NCI-H1092 treated with DMSO at 0.1 percent for 48 hours (cell line): ENCODE results near the gene FAM185A.
"Not testable (repeated sequence)": the region's sequence is repeated elsewhere in the genome, so short reads cannot be mapped to it uniquely, and the experiment has no call there.

Experiments
- DNase-seq: peaks from one replicate; lab custom pipeline; 2025; lab: John Stamatoyannopoulos, UW

The FAM185A gene

DNA sequence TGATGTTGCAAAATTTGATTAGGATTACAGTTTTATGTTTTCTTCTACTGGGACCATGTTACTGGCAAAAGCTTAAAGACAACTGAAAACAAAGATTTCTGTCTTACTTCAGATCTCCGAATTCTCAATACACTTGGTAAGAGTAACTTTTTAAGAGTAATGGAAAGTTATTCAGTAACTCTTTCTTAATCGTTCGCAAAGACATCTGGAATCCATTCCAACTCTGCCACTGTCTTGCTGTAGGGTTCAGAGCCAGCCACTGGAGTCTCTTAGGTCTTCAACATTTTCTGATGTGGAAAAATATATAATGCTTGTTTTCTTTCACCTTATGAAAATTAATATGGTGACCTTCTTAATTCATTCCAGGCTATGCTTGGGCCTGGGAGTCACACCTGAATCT is 29.9 kb downstream of the FAM185A start:
- not testable (repeated sequence) for DNase-seq

DNA sequence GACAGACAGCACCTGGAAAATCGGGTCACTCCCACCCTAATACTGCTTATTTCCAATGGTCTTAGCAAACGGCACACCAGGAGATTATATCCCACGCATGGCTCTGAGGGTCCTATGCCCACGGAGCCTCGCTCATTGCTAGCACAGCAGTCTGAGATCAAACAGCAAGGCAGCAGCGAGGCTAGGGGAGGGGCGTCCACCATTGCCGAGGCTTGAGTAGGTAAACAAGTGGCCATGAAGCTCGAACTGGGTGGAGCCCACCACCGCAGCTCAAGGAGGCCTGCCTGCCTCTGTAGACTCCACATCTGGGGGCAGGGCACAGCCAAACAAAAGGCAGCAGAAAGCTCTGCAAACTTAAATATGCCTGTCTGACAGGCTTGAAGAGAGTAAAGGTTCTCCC is 32.1 kb downstream of the FAM185A start:
- not testable (repeated sequence) for DNase-seq

DNA sequence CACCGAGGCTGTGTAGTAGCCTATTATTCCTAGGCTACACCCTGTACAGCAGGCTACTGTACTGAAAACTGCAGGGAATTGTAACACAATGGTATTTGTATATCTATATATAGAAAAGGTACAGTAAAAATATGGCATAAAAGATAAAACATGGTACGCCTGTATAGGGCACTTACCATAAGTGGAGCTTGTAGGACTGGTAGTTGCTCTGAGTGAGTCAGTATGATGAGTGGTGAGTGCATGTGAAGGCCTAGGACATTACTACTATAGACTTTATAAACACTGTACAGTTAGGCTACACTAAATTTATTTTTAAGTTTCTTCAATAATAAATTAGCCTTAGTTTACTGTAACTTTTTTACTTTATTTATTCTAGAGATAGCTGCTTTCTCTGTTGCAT is 40.0 kb downstream of the FAM185A start:
- DNase-seq: not testable (repeated sequence)

DNA sequence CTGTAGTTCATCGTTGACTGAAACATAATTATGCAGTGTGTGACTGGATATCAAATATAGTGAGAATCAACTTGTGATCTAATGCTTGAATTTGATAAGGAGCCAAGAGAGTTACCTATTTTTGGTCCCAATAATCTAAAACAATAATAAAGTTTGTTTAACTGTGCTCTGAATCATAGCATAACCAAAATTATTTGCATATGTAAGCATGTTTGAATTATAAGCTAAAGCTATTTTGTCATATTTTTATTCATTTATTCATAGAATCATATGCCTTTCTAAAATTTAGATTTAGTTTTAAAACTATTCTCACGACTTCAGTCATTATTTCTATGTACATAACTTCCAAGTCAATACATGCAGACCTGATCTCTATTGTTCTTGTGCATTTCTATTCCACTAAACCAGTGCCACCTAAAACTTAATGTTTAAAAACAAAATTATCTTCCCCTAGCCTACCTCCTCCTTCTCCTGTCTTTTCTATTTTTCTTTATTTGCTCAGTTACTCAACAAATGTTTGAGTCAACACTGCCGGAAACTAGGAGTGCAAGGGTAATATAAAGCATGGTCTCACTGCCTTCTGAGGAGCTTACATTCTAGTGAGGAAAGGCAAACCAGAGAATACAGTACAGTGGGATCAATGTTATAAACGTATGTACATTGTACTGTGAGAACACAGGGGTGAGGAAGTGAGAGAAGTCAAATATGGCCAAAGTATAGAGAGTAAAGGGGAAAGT is 41.7 kb downstream of the FAM185A start:
- not testable (repeated sequence) for DNase-seq

DNA sequence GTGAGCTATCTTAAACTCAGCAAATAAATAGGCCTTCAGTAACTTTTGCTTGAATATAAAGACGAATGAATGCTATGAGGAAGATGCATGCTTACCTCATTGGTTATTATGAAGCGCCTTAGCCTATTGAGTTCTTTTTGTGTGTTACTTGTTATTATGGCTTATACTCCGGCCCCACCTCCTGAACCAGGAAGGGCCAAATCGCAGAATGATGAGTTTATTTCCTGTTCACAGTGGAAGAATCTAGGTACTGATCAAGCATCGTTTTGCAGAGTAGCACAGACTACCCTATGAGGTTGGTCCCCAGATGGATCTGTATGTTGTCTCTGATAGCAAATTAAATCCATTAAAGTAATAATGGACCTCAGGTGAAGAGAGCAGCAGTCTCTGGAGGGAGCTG is 42.6 kb downstream of the FAM185A start:
- not testable (repeated sequence) for DNase-seq

DNA sequence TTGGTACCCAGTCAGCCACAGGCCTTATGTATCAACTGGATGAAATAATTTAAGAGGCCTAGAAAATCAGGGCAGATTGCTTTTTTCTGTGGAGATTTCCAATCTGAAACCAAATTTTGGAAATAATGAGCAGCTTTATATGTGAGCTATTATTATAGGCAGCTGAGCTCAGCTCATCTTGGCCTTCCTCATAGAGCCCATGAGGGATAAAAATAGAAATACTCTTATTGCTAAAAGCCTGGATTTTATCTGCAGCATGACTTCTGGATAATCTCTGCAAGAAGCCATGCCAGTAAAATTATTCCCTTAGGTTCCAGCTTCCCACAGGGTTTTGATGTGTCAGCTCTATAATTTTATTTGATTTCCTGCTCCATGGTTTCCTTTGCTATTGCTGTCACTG is 43.0 kb downstream of the FAM185A start:
- DNase-seq: not testable (repeated sequence)

DNA sequence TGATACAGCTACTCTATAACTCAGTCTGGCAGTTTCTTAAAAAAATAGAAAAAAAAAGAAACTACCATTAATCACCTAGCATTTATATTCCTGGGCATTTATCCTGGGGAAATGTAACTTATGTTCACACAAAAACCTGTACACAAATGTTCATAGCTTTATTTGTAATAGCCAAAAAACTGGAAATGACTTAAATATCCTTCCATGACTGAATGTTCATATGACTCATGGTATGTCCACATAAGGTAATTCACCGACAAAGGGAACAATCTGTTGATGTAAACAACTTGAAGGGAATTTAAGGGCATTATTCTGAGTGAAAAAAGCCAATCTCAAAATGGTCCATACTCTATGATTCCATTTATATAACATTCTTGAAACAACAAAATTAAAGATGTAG is 45.8 kb downstream of the FAM185A start:
- DNase-seq: not testable (repeated sequence)

DNA sequence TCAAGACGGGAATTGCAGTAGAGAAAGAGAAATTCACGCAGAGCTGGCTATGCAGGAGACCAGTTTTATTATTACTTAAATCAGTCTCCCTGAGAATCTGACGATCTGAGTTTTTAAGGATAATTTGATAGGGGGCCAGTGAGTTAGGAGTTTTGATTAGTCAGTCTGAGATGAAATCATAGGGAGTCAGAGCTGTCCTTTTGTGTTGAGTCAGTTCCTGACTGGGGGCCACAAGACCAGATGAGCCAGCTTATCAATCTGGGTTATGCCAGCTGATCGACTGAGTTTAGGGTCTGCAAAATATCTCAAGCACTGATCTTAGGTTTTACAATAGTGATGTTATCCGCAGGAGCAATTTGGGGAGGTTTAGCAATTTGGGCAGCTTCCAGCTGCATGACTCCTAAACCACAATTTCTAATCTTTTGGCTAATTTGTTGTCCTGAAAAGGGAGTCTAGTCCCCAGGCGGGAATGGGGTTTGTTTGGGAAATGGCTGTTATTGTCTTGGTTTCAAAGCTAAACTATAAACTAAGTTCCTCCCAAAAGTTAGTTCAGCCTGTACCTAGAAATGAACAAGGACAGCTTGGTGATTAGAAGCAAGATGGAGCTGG is 47.3 kb downstream of the FAM185A start:
- not testable (repeated sequence) for DNase-seq

DNA sequence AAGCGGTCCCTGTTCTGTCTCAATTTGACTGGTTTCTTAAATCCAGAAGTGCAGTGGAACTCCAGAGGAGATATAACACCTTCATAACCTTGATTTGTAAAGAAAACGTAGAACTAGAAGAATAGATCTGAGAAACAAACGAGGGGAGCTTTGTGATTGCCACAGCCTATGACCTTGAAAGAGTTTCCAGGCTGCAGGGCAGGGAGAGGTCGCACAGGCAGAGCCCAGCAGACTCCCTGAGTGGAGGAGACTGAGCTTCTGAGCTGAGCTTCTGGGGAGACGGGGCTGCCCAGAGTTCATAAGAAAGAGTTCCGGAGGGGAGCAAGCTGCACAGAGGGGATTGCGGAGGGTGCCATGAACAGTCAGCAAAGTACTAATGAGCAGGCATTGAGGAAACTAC is 57.8 kb downstream of the FAM185A start:
- no peak for DNase-seq

DNA sequence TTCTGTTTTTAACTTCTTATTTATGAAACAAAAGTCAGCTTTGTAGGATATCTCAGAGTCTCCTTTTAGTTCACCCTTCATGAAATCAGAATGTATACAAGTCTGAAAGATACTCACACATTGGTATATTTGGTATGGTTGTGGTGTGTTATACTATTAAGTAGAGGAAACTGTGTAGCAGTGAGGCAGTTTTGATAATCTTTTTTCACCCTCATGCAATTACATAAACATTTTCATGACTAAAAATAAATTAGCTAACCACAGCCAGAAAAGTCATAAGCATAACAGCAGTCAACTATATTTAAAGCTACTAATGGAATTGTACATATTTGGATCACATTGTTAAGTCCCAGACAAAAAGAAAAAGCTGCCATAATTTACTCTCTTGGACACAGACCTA is 62.1 kb downstream of the FAM185A start:
- DNase-seq: no peak

DNA sequence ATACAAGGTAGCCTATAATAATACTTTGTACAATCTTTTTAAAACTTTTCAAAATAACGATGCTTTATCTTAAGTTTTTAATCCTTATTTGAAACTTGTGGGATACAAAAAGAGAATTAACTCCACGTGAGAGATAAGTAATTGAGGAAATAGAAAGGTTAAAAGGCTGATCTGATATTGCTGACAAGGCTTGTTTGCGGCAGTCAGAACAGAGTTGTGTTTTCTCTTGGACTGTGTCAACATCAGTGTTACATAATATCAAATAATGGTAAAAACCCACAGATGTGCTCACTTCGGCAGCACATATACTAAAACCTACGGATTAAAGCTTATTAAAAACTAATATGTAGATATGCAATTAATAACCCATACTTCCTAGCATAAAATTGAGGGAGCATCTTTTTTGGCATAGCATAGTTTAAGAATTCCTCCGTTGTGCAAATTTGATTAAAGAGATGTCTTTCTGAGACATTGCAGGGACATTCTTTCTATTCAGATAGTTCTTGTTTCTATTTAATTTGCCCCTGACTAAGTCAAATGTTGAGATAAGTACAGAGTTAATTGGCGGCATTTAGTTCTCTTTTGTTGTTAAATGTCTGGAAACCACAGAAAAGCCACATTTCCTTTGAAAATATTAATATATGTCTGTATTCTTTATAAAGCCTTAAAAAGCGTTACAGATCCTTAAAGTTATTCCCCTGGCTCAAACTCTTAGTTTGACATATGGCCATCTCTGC is 63.3 kb downstream of the FAM185A start:
- DNase-seq: no peak

DNA sequence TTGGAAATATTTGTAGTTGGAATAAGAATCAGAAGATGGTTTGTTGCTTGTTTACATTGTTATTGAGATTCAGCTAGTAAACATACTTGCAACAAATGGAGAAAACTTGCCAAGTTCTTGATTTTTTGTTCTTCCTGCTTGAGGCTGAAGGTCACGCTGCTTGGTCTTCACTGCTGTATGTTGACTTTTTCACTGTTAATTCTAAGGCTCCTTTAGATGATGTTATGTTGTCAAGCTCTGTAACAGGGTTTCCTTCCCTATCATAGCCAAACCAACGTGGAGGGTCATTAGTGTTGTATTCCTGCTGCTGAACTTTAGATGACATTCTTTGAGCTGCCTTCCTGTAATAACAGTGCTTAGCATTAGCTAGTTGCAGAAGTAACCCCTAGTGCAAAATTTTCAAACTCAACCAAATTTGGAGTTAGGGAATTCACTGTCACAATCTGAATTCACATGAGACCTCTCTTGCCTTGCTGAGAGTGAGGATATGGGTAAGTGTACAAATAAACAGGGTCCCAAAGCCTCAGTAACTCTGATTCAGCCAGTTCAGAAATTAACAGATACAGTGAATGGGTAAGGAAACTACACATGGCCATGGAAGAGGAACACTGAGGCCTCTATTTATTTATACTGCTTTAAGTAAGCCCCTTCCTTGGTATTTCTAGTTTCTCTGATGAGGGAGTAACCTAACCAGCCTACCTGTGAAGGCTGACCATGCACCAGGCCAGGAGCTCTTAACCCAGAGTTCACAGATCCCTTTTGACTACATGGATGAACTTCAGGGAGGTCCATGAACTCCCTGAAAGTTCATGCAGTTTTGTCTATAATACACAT is 64.6 kb downstream of the FAM185A start:
- no peak for DNase-seq

DNA sequence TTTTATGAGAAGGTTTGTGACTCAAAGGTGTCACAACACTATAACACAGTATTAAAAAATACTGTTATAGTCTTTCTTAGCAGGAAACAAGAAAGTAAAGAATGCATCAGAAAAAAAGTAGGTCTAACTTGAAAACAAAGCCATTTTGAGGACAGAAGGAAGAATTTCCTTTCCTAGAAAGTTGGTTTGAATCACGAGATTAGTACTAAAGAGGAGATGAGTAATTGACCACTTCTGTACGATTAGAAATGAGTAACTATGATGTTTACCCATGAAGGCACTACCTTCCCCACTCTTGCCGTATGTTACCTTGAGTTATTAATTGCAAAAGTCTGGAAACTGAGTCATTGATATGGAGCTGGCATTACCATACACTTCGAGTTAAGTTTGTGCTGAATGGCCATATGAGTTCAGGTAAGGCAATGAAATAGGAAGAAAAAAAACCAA is 65.2 kb downstream of the FAM185A start:
- DNase-seq: no peak

DNA sequence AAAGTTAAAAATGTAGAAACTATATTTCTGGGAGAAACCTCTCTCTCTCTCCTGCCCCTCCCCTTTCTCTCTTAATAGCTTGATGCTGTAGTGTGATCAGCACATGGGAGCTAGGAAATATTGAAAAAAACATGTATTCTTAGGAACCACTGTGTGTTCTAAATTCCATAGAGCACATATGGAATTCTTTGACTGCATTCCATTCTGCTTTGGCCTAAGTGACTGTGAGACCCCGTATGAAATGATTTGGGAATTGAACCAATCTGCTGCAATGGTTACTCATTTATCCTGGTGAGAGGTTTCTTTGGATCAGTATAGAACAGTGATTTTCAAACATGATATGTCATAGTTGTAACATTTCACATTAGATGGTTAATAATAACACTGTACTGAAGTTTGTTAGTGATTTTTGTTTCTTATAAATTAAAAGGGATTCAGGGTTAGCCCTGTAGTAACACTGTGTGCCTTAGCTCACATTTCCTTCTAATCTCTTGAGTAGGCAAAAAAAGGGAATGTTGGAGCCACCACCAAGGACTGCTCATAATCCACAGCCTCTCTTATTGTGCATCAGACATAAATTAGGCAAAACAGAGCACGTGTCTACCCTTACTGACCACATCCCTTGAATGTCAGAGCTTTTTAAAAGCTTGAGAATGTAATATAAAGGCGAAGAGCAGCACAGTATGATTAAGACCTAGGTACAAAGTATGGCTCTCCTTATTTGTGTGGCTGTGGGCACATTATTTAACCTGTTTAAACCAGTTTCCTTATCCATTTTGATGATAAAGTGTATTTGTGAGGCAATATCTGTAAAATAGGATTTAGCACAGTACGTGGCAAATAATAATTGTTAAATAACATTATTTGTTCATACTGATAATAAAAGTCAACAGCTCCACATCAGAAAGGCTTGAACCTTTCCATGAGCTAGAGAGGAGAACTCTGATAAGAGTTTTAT is 69.1 kb downstream of the FAM185A start:
- DNase-seq: no peak

DNA sequence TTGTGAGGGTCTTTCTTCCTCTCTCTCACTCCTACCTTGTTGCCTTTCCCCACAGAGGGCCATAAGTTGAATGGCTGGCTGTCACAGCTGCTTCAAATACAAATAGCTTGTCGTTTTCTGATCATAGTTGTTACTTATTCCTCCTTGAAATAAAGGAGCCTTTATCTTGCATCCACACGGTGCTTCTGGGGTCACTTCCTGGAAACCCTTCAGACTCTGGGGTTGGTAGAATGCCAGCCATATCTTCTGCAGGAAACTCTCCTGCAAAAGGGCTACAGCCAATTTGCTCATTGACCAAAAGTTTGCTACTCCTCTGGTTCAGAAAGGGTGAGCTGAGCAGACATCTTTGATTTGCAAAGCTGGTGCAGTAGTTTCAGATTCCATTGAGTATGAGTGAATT is 70.4 kb downstream of the FAM185A start:
- no peak for DNase-seq

DNA sequence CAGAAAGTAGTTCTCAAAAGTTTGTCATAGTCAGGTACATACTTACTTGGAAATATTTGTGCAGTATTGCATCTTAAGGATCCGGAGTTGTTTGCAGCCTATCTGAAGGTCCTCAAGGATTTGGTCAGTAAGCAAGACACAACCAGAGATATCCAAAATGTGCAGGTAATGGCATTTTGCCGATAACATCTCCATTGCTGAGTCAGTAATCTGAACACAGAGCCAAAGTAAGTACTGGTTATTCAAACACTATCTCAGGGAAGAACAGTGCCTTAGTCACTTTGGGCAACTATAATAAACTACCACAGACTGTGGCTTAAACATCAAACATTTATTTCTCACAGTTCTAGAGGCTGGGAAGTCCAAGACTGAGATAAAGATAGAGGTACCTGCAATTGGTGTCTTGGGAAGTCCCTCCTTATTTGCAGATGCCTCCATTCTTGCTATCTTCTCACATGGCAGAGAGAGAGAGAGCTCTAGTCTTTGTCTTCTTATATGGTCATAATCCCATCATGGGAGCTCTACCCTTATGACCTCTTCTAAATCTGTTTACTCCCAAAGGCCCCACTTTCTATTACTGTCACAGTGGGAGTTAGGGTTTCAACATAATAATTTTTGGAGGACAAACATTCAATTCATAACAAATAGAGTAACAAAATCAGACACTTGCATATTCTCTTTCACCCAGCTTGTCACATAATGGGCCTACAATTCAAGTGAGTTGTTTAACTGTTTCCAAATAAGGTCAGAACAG is 73.4 kb downstream of the FAM185A start:
- DNase-seq: no peak

DNA sequence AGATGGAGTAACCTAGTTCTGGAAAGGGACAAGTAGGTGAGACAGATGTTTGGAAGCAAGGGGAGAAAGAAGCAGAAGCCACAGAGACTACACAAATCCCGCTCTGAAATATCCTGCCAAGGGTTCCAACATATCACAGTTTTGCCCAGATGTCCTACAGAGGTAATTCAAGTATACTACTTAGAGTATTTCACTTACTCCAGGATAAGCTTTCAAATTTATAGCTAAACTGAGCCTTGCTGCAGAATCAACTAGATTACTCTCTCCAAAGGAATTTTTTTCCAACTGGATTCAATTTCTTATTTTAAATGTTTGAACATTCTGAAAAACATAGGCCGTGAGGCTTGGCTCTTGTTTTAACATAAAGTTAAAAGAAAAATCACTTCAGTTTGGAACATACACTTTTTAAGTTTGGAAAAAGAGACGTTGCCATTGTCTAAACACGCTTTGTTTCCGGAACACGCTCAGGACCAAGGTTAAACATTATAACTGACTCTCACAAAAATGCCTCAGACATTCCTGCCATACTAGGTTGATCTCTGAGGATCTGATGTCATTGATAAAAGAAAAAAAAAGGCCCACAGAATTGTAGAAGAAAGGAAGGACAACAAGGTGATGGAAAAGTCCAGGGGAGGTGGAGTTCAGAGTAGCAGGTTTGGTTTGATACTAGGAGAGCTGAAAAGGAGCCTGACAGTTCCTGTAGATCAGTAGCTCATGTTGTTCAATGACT is 74.8 kb downstream of the FAM185A start:
- no peak for DNase-seq

DNA sequence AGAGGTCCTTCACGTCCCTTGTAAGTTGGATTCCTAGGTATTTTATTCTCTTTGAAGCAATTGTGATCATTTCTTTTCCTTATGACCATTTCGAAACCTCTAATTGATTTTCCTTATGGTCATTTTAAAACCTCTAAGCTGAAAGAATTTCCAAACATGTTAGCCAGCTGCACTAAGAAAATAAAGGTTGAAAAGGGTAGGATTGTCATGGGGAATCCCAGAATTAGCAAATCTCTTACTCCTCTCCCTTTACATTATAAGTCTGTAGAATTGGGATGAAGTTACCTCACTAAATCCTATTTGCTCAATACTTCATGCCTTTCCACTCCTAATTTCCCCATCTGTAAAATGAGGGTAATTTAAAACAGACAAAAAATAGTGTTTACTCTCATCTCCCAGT is 79.5 kb downstream of the FAM185A start:
- DNase-seq: no peak

DNA sequence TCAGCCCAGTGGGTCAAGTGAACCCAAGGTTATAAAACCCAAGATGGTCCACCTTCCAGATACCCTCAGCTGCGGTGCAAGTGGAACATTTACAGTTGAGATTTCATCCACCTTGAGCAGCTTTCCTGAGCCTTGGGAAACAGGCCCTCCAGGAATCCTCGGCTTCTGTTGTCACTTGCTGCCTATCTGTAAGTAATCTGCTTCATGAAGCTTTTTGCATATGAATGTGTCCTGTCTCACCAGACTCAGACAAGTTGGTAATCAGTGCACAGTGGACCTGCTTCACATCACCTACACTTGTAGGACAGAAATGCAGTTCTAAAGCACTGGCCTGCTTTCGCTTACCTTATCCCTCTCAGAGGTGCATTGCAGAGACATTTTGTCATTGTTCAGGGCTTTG is 80.3 kb downstream of the FAM185A start:
- no peak for DNase-seq

DNA sequence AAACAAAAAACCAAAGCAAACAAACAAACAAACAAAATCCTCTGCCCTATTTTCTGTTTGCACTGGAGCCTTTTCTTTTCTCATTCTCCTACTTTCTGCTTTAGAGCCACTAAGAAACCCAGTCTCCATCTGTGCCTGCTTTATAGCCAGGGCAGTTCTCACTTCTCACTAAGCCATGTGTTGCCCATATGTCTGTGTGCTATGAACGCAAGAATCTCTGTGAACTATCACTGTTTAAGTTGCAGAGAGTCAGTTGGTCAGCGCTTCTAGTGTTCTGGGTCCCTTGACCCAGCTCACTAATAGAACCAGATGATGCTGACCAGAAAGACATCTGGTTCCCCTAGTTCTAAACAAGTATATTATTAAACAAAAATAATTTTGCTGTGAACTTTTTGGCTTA is 81.4 kb downstream of the FAM185A start:
- DNase-seq: no peak
